ENCODE results near the gene PYGB. TPM values are rescaled to one million over a fixed set of nuclear protein-coding genes. Genes with fewer than 3 reads are reported as not detected.

Gene PYGB
- total RNA-seq, 2 experiments from 2014 or later, result 23.4 to 24.0 TPM

- Mint-ChIP-seq H3K27ac (no peak overlapping the region), H3K36me3 (peaks cover 6% of the 10 kb centered on the region), H3K4me1 (ENCODE audit: low read depth) (no peaks in the 10 kb centered on the region), H3K9me3 (no peaks in the 10 kb centered on the region), H3K4me3 (no peak overlapping the region), H3K27me3 (no peaks in the 10 kb centered on the region)
- CTCF ChIA-PET, result interaction anchor here (1.5 kb wide), 1 partner anchor 23 kb away, joined by 3 read pairs; no protein-coding TSS in a partner anchor
- intact Hi-C loops (cut with micrococcal nuclease), result no loop called here
- POLR2A ChIA-PET, result no interaction called here
- no peak for DNase-seq
These were observed 25.2 kb downstream of the PYGB start for GRCh38 chr20:25273046-25273445.

- intact Hi-C loops (cut with micrococcal nuclease), result no loop called here
- no peak overlapping the region for H3K27ac Mint-ChIP-seq
These were observed 25.9 kb downstream of the PYGB start for GRCh38 chr20:25273541-25274358.

GRCh38 chr20:25274481-25274880, 26.6 kb downstream of the PYGB start:
- no peak overlapping the region for H3K27ac Mint-ChIP-seq
- H3K36me3 Mint-ChIP-seq, result peaks cover 4% of the 10 kb centered on the region
- intact Hi-C loops (cut with micrococcal nuclease), result no loop called here
- no peak overlapping the region for H3K4me3 Mint-ChIP-seq
- no peaks in the 10 kb centered on the region for H3K9me3 Mint-ChIP-seq
- no peak for DNase-seq
- H3K27me3 Mint-ChIP-seq, result no peaks in the 10 kb centered on the region
- ChIA-PET CTCF (no interaction called here), POLR2A (no interaction called here)
- H3K4me1 Mint-ChIP-seq (ENCODE audit: low read depth), result no peaks in the 10 kb centered on the region

More at GRCh38 chr20:25273541-25274358, 25.9 kb downstream of the PYGB start:
- Mint-ChIP-seq H3K4me3 (no peak overlapping the region), H3K36me3 (peaks cover 6% of the 10 kb centered on the region), H3K27me3 (no peaks in the 10 kb centered on the region), H3K4me1 (ENCODE audit: low read depth) (no peaks in the 10 kb centered on the region), H3K9me3 (no peaks in the 10 kb centered on the region)
- DNase-seq, result peak; percentile 4
- CTCF ChIA-PET, result interaction anchor here (1.5 kb wide), 1 partner anchor 22 kb away, joined by 3 read pairs; no protein-coding TSS in a partner anchor
- POLR2A ChIA-PET, result no interaction called here

GRCh38 chr20:25274891-25275812, 27.3 kb downstream of the PYGB start:
- Mint-ChIP-seq H3K27me3 (no peaks in the 10 kb centered on the region), H3K36me3 (peaks cover 4% of the 10 kb centered on the region), H3K4me1 (ENCODE audit: low read depth) (no peaks in the 10 kb centered on the region), H3K4me3 (no peak overlapping the region), H3K27ac (no peak overlapping the region), H3K9me3 (no peaks in the 10 kb centered on the region)
- intact Hi-C loops (cut with micrococcal nuclease), result no loop called here
- ChIA-PET CTCF (no interaction called here), POLR2A (no interaction called here)
- peak; percentile 7 for DNase-seq

GRCh38 chr20:25275813-25276532, 28.1 kb downstream of the PYGB start:
- Mint-ChIP-seq H3K36me3 (peaks cover 4% of the 10 kb centered on the region), H3K4me1 (ENCODE audit: low read depth) (no peaks in the 10 kb centered on the region), H3K4me3 (no peak overlapping the region), H3K9me3 (no peaks in the 10 kb centered on the region), H3K27me3 (no peaks in the 10 kb centered on the region), H3K27ac (no peak overlapping the region)
- intact Hi-C loops (cut with micrococcal nuclease), result no loop called here
- POLR2A ChIA-PET, result no interaction called here
- no peak for DNase-seq
- CTCF ChIA-PET, result no interaction called here

- Mint-ChIP-seq H3K27ac (no peak overlapping the region), H3K9me3 (no peaks in the 10 kb centered on the region), H3K4me1 (ENCODE audit: low read depth) (no peaks in the 10 kb centered on the region), H3K27me3 (no peaks in the 10 kb centered on the region), H3K4me3 (no peak overlapping the region), H3K36me3 (peaks cover 4% of the 10 kb centered on the region)
- no peak for DNase-seq
- ChIA-PET CTCF (no interaction called here), POLR2A (no interaction called here)
- intact Hi-C loops (cut with micrococcal nuclease), result no loop called here
These were observed 28.7 kb downstream of the PYGB start for GRCh38 chr20:25276533-25277050.

- DNase-seq, result no peak
- Mint-ChIP-seq H3K27ac (no peak overlapping the region), H3K27me3 (no peaks in the 10 kb centered on the region), H3K4me3 (no peak overlapping the region), H3K4me1 (ENCODE audit: low read depth) (no peaks in the 10 kb centered on the region), H3K36me3 (peaks cover 2% of the 10 kb centered on the region), H3K9me3 (no peaks in the 10 kb centered on the region)
- POLR2A ChIA-PET, result no interaction called here
- CTCF ChIA-PET, result no interaction called here
- intact Hi-C loops (cut with micrococcal nuclease), result no loop called here
These were observed 29.3 kb downstream of the PYGB start for GRCh38 chr20:25277051-25277801.

GRCh38 chr20:25277941-25278521, 30.1 kb downstream of the PYGB start:
- Mint-ChIP-seq H3K9me3 (no peaks in the 10 kb centered on the region), H3K36me3 (peaks cover 5% of the 10 kb centered on the region), H3K4me3 (no peak overlapping the region), H3K27me3 (no peaks in the 10 kb centered on the region), H3K27ac (no peak overlapping the region), H3K4me1 (ENCODE audit: low read depth) (no peaks in the 10 kb centered on the region)
- DNase-seq, result no peak
- intact Hi-C loops (cut with micrococcal nuclease), result no loop called here
- ChIA-PET CTCF (no interaction called here), POLR2A (no interaction called here)

GRCh38 chr20:25278636-25279361, 30.9 kb downstream of the PYGB start:
- intact Hi-C loops (cut with micrococcal nuclease), result no loop called here
- Mint-ChIP-seq H3K9me3 (no peaks in the 10 kb centered on the region), H3K27me3 (no peaks in the 10 kb centered on the region), H3K4me1 (ENCODE audit: low read depth) (no peaks in the 10 kb centered on the region), H3K4me3 (no peak overlapping the region), H3K27ac (no peak overlapping the region), H3K36me3 (peaks cover 7% of the 10 kb centered on the region)
- no peak for DNase-seq
- ChIA-PET POLR2A (no interaction called here), CTCF (no interaction called here)

GRCh38 chr20:25279403-25279802, 31.5 kb downstream of the PYGB start:
- Mint-ChIP-seq H3K9me3 (no peaks in the 10 kb centered on the region), H3K4me1 (ENCODE audit: low read depth) (no peaks in the 10 kb centered on the region), H3K27ac (no peak overlapping the region), H3K4me3 (no peak overlapping the region), H3K36me3 (peaks cover 8% of the 10 kb centered on the region), H3K27me3 (no peaks in the 10 kb centered on the region)
- intact Hi-C loops (cut with micrococcal nuclease), result no loop called here
- ChIA-PET POLR2A (no interaction called here), CTCF (no interaction called here)
- no peak for DNase-seq

- ChIA-PET CTCF (interaction anchor here (1.6 kb wide), 1 partner anchor 119 kb away, joined by 3 read pairs; no protein-coding TSS in a partner anchor), POLR2A (no interaction called here)
- H3K4me3 Mint-ChIP-seq, result no peak overlapping the region
- DNase-seq, result no peak
- H3K4me1 Mint-ChIP-seq (ENCODE audit: low read depth), result no peaks in the 10 kb centered on the region
- intact Hi-C loops (cut with micrococcal nuclease), result no loop called here
- no peak overlapping the region for H3K27ac Mint-ChIP-seq
- H3K36me3 Mint-ChIP-seq, result peaks cover 8% of the 10 kb centered on the region
- H3K9me3 Mint-ChIP-seq, result no peaks in the 10 kb centered on the region
- H3K27me3 Mint-ChIP-seq, result no peaks in the 10 kb centered on the region
These were observed 32.2 kb downstream of the PYGB start for GRCh38 chr20:25280051-25280573.
